ENCODE results near the gene DBNDD2.

DBNDD2 gene

GRCh38 chr20:45377269-45377668, 30.8 kb upstream of the DBNDD2 start:
- DNase-seq (ENCODE audit: extremely low read depth in 1 of 2, low read depth in 1 of 2): no peak

- DNase-seq (ENCODE audit: extremely low read depth in 1 of 2, low read depth in 1 of 2): no peak
Observed at GRCh38 chr20:45378191-45378590, 29.9 kb upstream of the DBNDD2 start, which contains the start of gene TP53TG5. Gene TP53TG5 (minus strand): TSS chr20:45378325. CDS start chr20:45378236, 89 bp downstream.

DNA sequence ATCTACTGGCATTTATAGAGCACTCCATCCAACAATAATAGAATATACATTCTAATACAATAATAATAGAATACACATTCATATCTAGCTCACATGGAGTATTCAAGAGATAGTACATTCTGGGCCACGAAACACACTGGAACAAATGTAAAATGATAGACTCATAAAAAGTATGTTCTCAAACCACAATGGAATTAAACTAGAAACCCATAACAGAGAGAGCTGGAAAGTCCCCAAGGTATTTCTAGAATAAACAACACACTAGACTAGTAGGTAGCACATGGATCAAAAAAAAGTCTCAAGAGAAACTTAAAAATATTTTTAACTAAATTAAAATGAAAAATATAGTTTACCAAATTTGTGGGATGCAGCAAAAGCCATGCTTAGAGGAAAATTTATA, 20.8 kb upstream of the DBNDD2 start:
- no peak for DNase-seq (ENCODE audit: extremely low read depth in 1 of 2, low read depth in 1 of 2)

DNA sequence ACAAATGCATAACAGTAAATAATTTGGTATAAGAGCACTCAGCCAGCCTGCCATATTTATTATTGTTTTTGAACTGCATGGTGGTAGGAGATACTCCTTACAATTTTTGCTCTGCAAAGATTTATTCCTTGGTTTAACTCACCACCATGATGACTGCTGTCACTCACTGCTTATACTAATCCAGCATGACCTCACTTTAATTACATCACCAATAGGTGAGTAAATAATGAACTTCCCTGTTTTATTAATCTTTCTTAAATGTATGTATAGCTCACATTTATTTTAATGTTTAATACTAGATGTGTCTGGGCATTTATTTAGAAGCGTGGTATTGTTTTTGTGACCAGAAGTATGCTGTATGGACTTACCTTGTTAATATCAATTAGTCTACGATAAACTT, 17.2 kb upstream of the DBNDD2 start:
- no peak for DNase-seq (ENCODE audit: extremely low read depth in 1 of 2, low read depth in 1 of 2)

GRCh38 chr20:45391559-45391958, 16.5 kb upstream of the DBNDD2 start:
- DNase-seq (ENCODE audit: extremely low read depth in 1 of 2, low read depth in 1 of 2): no peak

GRCh38 chr20:45392733-45393132, 15.4 kb upstream of the DBNDD2 start:
- no peak for DNase-seq (ENCODE audit: extremely low read depth in 1 of 2, low read depth in 1 of 2)

DNA sequence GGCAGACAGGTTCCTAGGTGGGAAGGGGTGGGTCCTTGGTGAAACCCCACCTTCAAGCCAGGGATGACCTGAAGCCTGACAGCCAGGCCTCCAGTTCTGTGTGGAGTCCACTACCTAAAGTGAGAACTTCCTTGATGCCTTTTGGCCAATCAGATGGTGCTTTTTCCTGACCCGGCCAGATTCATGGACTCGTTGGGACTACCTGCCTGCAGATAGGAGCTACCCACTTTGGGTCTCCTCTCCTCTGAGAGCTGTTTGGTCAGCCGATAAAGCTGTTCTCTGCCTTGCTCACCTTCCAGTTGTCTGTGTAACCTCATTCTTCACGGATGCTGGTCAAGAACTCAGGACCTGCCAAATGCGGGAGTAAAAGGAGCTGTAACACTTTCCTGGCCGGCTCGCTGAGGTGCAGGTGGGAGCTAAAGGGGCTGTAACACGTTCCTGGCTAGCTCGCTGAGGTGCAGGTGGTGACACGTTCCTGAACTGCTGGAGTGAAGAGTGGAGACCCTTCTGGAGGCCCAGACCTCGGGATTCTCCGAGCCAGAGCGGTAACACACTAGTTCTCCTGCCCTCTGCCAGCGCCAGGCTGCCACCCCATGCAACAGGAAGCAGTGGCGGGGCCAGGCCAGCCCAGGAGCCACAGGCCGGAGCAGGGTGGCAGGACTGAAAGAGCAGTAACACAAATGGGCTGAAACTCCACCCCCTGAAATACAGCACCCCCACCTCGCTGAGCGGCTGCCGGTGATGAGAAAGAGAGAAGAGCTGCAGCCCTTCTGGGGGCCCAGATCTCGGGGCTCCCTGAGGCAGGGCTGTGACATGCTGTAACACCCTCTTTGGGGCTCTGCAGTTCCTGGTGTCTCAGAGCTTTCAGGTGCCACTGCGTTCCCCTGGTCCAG, 13.6 kb upstream of the DBNDD2 start:
- no peak for DNase-seq (ENCODE audit: extremely low read depth in 1 of 2, low read depth in 1 of 2)

GRCh38 chr20:45395114-45395415, 13.0 kb upstream of the DBNDD2 start:
- no peak for DNase-seq (ENCODE audit: extremely low read depth in 1 of 2, low read depth in 1 of 2)

DNA sequence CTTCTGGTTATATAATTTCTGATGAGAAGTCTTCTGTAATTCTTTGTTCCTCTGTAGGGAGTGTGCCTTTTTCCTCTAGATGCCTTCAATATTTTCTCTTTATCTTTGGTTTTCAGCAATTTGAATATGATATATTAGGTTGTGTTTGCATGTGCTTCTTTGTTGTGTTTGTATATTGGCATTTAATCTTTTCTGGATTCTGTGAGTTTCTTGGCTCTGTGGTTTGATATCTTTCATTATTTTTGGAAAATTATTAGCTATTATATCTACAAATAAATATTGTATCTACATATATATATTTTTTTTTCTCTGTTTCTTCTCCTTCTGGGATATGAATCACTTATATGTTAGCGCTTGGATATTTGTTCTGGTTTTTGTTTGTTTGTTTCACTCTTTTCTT, 9.1 kb upstream of the DBNDD2 start:
- DNase-seq (ENCODE audit: extremely low read depth in 1 of 2, low read depth in 1 of 2): no peak

DNA sequence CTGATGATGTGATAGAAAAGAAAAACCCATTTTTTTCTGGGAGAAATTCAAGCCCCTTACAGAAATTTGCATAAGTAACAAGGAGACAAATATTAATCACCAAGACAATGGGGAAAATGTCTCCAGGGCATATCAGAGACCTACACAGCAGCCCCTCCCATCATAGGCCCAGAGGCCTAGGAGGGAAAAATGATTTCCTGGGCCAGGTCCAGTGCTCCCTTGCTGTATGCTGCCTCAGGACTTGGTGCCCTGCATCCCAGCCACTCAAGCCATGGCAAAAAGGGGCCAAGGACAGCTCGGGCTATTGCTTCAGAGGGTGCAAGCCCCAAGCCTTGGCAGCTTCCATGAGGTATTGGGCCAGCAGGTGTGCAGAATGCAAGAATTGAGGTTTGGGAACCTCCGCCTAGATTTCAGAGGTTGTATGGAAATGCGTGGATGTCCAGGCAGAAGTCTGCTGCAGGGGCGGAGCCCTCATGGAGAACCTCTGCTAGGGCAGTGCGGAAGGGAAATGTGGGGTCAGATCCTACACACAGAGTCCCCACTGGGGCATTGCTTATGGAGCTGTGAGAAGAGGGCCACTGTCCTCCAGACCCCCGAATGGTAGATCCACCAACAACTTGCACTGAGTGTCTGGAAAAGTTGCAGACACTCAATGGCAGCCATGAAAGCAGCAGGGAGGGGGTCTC, 7.6 kb upstream of the DBNDD2 start:
- DNase-seq (ENCODE audit: extremely low read depth in 1 of 2, low read depth in 1 of 2): no peak

- no peak for DNase-seq (ENCODE audit: extremely low read depth in 1 of 2, low read depth in 1 of 2)
Observed at GRCh38 chr20:45402946-45403345, 5.1 kb upstream of the DBNDD2 start.

GRCh38 chr20:45404438-45404837, 3.7 kb upstream of the DBNDD2 start:
- no peak for DNase-seq (ENCODE audit: extremely low read depth in 1 of 2, low read depth in 1 of 2)

- DNase-seq (ENCODE audit: extremely low read depth in 1 of 2, low read depth in 1 of 2): no peak
Observed at GRCh38 chr20:45405571-45406259, 2.4 kb upstream of the DBNDD2 start.

DNA sequence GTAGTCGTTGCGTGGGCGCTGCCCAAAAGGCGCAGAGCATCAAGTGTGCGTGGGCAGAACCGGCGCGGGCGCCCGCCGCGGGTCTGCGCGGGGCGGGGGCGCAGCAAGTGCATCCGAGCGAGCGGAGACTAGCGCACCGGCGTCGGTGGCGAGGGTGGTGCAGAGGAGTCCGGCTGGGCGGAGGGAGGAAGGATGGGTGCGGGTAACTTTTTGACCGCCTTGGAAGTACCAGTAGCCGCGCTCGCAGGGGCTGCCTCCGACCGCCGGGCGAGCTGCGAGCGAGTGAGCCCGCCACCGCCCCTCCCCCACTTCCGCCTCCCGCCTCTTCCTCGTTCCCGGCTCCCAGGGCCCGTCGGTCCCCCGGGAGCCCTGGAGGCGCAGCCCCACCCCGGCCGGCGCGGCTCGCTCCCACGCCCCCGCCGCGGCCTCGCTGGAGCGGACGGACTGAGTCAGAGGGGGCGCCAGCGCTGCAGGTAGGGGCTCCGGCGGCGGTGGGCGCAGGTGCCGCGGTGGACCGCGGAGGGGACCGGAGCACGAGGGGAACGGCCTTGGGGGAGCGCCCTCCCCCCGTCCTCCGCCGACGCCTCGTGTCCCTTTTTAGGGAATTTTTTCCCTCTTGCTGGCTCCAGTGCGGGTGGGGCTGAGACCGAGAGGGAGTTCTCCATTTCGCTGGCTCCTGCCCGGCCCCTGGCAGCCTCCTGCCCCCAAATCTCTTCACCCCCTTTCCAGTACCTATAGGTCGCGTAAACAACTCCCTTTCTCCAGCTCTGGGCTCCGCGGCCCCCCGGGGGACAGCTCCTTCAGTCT, 1.6 kb upstream of the DBNDD2 start:
- DNase-seq (ENCODE audit: extremely low read depth in 1 of 2, low read depth in 1 of 2): no peak

- DNase-seq (ENCODE audit: extremely low read depth in 1 of 2, low read depth in 1 of 2): no peak
Observed at GRCh38 chr20:45407067-45407745, 883 bp upstream of the DBNDD2 start.

DNA sequence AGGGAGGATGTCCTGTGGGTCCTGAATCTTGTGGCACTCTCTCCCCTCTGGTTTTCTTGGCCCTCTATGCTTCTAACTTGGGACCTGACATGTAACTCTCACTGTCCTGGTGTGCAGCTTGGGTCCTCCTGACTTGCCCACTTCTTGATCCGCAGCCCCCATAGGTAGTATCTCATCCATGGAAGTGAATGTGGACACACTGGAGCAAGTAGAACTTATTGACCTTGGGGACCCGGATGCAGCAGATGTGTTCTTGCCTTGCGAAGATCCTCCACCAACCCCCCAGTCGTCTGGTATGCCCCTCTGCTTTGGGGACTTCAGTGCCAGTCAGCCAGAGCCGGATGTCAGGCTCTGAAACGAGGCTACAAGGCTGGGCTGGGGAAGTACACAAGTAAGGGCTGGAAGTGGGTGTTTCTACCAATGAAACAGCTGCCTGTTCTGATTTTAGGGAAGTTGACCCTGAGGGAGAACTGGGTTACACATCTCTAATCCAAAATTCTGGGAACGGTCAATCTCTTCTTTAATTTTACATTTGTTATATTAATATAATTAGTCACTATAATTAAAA, 641 bp downstream of the DBNDD2 start:
- DNase-seq (ENCODE audit: extremely low read depth in 1 of 2, low read depth in 1 of 2): no peak

- DNase-seq (ENCODE audit: extremely low read depth in 1 of 2, low read depth in 1 of 2): no peak
Observed at GRCh38 chr20:45409521-45410272, 1.6 kb downstream of the DBNDD2 start.

DNA sequence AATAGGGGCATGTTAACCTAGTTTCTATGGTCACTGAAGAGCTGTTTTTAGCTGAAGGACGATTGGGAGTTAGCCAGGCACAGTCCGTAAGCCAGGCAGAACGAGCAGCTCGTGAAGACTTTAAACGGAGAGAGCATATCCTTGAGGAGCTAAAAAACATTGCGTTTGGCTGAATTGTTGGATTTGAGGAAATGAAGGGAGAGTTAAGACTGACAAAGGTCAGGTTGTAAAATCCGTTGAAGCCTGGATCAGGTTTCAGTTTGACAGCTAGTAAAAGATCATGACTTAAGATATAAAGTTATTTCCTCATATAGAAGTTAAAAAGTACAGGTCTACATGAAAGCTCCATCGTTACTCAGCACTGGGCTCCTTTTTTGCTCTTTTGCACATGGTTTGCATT, 2.8 kb downstream of the DBNDD2 start:
- no peak for DNase-seq (ENCODE audit: extremely low read depth in 1 of 2, low read depth in 1 of 2)

DNA sequence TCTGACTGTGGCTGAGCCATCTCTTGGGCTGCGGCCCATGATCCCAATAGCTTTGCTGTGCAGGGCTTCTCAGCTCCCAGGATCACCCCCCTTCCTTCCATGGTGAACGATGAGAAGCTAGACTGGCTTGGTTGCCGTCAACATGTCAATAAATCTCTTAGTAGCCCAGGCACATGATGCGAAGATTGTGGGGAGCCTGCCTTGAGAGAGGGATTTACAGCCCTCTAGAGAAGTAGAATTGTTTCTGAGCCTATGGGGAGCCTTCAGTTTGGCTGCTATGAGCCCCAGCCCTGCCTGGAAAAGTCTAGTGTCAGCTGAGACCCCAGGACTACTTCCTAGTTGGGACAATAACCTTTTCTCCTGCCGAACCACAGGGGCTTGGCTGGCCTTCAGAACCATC, 4.6 kb downstream of the DBNDD2 start:
- DNase-seq (ENCODE audit: extremely low read depth in 1 of 2, low read depth in 1 of 2): no peak
